HG02970 (cell line): ENCODE results near the gene SORD.
"Not testable (repeated sequence)": the region's sequence is repeated elsewhere in the genome, so short reads cannot be mapped to it uniquely, and the experiment has no call there.

Experiments
- ATAC-seq: cut with Tn5 transposase; IDR thresholded peaks from one replicate; pipeline ENCODE4 v1.9.1; 2021; ENCODE audit warnings: mild to moderate bottlenecking, moderate library complexity, moderate number of reproducible peaks; ENCODE audit not compliant: unreplicated experiment, low FRiP score

SORD gene

DNA sequence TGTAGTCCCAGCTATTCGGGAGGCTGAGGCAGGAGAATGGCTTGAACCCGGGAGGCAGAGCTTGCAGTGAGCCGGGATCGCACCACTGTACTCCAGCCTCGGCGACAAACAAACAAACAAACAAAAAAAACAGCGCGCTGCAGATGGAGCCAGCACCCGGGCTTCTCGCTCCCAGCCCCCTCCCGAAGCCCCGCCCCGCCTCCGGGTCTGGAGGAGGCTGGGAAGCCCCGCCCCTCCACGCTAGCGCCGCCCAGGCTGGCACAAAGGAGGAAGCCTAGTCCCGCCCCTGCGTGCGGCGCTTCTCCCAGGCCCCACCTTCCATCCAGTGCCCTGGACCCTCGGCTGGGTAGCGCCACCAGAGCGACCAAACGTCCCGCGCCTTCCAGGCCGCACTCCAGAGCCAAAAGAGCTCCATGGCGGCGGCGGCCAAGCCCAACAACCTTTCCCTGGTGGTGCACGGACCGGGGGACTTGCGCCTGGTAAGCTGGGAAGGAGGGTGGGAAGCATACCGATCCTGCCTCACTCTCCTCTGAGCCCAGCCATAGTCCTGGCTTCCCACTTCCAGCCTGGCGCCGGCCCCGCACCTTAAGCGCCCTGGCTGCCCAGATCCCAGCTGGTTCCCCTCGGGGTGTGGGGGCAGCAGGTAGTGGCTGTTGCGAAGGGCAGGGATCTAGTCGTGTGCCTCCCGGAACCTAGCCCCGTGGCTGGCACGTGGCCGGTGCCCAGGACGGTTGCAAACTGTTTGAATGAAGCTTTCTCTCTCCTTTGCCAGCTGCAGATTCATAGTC lies at the start of gene SORD:
Gene SORD (plus strand): TSS at position 325 of the 788 bp plus-strand sequence. CDS start 89 bp downstream, at position 414.
- ATAC-seq: peak; percentile 93

GRCh38 chr15:44976183-44976582 lies 46.8 kb upstream of the SORD start:
- ATAC-seq: not testable (repeated sequence)

DNA sequence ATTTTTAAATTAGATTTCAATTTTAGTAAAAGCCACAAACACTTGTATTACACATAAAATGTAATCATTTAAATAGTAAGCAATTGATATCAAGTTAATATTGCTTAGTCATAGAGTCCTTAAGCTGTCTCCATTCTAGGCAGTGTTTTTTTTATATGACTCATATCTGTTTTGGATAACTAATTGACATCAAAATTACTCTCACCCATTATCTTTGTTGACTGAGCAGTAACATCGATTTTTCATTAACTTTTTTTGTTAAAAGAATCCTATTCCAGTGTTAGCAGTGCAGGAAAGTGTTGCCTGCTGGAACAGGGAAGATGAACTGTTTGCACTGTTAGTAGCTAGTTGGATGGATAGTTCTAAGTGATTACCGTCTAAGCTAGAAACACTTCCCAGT lies 45.2 kb upstream of the SORD start:
- ATAC-seq: not testable (repeated sequence)

DNA sequence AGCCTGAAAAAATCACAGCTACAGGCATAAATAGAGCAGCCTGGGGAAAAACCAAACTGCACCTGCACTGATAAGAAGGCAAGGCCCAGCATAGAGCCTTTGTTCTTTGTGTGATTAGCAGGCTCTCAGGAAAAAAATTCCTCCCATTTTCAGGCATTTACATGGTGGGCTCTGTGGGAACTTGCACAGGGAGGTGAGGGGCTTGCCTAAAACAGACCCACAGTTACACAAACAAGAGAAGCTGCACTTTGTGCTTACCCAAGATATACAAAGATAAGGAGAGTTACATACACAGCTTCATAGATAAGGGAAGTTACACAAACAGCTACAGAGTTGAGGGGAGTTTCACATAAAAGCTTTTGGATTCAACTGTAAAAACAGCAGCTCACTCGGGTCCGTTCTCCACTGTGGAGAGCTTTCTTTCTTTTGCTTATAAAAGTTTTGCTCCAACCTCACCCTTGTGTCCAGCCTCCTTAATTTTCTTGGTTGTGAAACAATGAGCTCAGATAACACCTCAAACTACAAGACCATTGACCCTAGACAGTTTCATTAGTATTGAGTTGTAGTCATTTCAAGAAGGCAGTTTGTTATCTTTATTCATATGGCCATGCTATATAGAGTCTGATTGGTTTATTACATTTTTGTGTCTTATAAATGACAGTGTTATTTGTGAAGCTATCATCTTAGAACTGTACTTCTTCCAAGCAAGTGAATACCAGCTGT lies 43.2 kb upstream of the SORD start:
- not testable (repeated sequence) for ATAC-seq

DNA sequence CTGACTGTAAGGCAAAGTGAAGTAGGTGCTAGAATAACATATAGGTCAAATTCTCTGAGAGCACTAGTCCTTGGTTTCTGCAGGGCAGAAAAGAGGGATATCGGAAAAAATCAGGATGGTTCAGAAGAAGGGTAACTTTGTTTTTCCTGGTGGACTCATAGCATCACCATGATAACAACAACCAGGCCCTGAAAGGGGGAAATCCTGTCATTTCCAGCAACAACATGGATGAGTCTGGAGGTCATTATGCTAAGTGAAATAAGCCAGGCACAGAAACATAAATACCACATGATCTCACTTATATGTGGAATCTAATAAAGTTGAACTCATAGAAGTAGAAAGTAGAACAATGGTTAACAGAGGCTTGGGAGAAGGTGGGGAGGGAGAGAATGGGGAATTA lies 38.9 kb upstream of the SORD start:
- ATAC-seq: not testable (repeated sequence)

- not testable (repeated sequence) for ATAC-seq
These were observed 36.5 kb upstream of the SORD start for GRCh38 chr15:44986346-44987055.

DNA sequence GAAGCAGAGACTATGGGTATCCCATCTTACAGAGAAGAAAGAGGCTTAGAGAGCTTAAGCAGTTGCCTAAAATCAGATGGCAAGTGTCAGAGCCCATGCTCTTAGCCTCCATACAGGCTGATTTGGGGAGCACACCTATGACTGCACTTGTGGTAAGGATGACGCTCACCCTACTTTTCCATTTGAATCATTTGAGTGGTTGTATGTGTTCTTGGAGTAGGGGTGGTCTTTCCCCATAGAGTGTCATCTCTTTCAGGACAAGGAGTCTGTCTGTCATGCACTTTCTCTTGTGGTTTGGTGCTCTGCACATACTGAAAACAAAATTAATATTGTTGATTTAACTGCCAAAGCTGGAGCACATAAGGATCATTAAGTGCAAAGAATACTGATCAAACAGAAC lies 35.3 kb upstream of the SORD start:
- not testable (repeated sequence) for ATAC-seq

DNA sequence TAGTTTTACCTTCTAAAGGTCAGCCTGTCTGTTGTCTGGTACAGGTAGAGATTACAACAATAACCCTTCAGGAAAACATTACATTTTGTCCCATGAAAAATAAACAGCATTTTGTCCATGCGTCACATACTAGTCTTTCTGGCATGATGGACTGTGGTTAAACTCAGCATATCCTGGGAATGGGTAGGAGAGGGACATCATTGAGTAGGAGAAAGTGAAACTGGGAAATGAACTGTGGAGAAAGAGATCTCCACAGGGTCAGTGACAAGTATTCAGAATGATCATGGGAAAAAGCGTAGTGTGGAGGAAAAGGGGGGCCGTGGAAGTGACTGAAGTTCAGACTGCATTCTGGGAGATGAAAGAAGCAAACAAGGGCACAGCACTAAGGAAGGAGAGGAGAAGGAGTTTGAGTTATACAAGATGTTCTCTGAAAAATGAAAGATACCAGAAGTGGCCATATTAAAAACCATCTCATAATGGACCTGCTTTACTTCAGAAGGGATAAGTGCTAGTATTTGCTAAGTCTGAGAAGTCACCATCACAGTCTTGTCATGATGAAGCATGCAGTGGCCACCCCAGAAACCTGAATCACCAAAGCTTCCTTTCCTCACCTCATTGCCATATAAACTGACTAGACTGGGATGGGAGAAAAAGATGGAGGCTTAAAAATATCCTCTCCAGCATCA lies 34.7 kb upstream of the SORD start:
- not testable (repeated sequence) for ATAC-seq

DNA sequence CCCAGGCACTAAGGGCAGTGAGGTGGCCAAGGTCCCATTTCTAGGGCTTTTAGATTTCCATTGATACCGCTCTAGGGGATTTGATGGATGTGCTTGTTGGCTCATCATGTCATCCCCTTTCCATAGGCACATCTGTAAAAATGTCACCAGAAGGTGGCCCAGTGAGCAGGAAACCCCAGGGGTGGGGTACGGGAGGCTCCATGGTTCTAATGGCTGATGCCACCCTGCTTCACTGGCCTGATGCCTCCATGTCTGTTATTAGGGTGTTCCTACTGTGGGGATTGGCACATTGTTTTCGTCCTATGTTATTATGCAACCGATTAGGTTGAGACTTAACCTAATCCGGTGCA lies 34.1 kb upstream of the SORD start:
- not testable (repeated sequence) for ATAC-seq

GRCh38 chr15:44997632-44998031 lies 25.4 kb upstream of the SORD start:
- not testable (repeated sequence) for ATAC-seq

DNA sequence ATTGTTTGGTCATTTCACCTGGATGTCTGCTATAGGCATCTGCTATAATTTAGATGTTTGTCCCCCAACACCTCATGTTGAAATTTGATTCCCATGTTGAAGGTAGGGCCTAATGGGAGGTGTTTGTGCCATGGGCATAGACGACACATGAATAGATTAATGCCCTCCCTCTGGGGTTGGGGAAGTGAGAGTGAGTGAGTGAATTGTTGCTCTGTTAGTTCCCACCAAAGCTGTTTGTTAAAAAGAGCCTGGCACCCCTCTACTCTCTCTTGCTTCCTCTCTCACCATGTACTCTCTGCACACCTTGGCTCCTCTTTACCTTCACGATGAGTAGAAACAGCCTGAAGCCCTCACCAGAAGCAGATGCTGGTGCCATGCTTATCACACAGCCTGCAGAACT lies 23.9 kb upstream of the SORD start:
- no peak for ATAC-seq

- ATAC-seq: not testable (repeated sequence)
These were observed 21.8 kb upstream of the SORD start for GRCh38 chr15:45001180-45001579.

DNA sequence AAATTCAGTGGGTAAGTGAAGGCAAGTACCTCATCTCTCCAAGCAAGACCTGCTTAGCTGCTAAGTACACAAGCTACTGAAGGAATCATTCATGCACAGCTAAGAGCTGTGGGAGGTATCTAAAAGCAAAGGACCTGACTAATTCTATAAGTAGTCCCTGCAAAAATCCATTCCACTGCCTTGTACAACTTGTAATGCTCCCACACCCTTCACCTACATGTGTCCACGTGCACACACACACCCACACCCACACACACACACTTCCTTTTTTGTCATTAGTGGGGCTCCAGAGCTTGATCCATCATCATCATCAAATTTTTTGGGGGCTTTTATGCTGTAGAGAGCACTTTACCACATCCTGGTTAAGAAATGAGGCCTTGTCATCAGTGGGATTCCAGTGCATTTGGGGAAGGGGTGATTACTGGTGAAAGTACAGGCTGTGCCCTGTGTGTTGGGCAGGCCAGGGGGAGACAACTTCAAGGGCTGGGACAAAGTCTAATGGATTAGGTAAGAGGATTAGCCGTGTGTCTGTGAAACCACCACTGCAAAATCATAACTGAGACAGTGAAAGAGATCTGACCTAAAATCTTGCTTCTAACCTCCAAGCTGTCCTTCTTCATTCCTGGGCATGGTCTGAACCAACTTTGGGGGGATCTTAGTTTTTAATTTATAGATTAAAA lies 19.1 kb upstream of the SORD start:
- not testable (repeated sequence) for ATAC-seq

DNA sequence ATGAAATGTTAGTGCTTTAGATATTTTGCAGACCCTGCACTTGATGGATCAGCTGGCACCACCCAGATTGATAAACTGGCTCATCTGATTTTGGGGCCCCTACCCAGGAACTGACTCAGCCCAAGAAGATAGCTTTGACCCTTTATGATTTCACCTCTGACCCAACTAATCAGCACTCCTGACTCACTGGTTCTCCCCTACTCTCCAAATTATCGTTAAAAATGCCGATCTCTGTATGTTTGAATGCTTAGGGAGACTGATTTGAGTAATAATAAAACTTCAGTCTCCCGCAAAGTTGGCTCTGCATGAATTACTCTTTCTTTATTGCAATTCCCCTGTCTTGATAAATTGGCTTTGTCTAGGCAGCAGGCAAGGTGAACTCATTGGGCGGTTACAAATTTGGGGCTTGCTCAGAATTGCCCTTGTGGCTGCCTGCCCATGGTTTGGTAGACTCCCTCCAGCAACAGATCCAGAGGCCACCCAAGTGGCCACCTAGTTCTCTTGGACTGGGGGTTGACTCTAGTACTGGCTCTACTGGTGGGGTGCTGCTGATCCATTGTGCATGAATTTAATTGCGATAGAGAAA lies 18.3 kb upstream of the SORD start:
- not testable (repeated sequence) for ATAC-seq

GRCh38 chr15:45009046-45009445 lies 13.9 kb upstream of the SORD start:
- no peak for ATAC-seq

GRCh38 chr15:45015114-45015513 lies 7.9 kb upstream of the SORD start:
- not testable (repeated sequence) for ATAC-seq

GRCh38 chr15:45020222-45020900 lies 2.6 kb upstream of the SORD start:
- ATAC-seq: not testable (repeated sequence)

DNA sequence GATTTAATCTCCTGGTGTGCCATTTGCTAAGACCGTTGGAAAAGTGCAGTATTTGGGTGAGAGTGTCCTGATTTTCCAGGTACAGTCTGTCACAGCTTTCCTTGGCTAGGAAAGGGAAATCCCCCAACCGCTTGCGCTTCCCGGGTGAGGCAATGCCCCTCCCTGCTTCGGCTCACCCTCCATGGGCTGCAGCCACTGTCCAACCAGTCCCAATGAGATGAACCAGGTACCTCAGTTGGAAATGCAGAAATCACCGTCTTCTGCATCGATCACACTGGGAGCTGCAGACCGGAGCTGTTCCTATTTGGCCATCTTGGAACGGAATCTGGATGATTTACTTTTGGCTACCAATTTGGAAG lies 2.1 kb upstream of the SORD start:
- not testable (repeated sequence) for ATAC-seq

GRCh38 chr15:45021348-45021747 lies 1.6 kb upstream of the SORD start:
- ATAC-seq: no peak
